ENCODE results near the gene BRSK2.
"Not testable (repeated sequence)": the region's sequence is repeated elsewhere in the genome, so short reads cannot be mapped to it uniquely, and the experiment has no call there.

BRSK2 gene

DNA sequence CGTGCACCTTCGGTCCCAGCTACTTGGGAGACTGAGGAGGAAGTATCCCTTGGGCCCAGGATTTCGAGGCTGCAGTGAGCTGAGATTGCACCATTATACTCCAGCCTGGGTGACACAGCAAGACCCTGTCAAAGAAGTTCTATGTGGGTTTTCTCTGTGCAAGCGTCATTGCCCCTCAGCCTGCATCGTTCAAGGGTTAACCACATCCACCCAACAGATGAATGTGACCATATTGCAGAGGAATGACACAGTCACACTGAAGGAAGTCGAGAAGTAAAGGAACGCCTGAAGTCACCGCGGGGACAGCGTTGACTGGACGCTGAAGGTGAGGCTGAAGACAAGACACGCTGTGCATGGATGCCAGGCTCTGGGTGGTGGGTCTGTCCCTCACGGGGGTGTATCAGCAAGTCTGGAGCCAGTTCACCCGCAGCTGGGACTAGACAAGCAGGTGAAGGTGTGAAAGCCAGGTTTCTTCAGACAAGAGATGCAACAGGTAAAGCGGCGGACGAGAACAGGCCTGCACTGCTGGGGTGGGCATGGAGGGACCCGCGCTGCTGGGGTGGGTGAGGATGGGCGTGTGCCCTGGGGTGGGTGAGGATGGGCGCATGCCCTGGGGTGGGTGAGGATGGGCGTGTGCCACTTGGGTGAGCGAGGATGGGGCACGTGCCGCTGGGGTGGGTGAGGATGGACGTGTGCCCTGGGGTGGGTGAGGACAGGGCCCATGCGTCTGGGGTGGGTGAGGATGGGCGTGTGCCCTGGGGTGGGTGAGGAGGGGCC, 43.8 kb upstream of the BRSK2 start:
- Histone ChIP-seq H3K27ac (ENCODE audit: low read depth, low read length, poor library complexity, severe bottlenecking) (no peak overlapping the region), H3K4me3 (ENCODE audit: low read depth, low read length, poor library complexity, severe bottlenecking) (no peak overlapping the region), H3F3A (ENCODE audit: insufficient read depth, low read length) (no peaks in the 10 kb centered on the region), H3K27me3 (ENCODE audit: insufficient read depth, low read length) (no peaks in the 10 kb centered on the region), H2AFZ (ENCODE audit: low read length) (no peak overlapping the region), H3K36me3 (ENCODE audit: insufficient read depth, low read length) (no peaks in the 10 kb centered on the region), H3K9ac (ENCODE audit: low read length) (no peak overlapping the region), H3K4me1 (ENCODE audit: insufficient read depth, low read length, severe bottlenecking) (no peaks in the 10 kb centered on the region), H4K20me1 (ENCODE audit: insufficient read depth, low read length) (no peaks in the 10 kb centered on the region), H3K9me2 (ENCODE audit: low read depth, low read length) (no peaks in the 10 kb centered on the region), H3K79me2 (ENCODE audit: insufficient read depth, low read length) (no peaks in the 10 kb centered on the region), H3K4me2 (ENCODE audit: low read length) (no peak overlapping the region), H3K9me3 (ENCODE audit: low read length) (no peaks in the 10 kb centered on the region)
- TF ChIP-seq CTCF (IDR thresholded peaks at IDR 0.05; ENCODE audit: low read length) = no peak
- TF ChIP-seq EZH2 (IDR thresholded peaks at IDR 0.05; ENCODE audit: borderline replicate concordance, low read length) = no peak

- Histone ChIP-seq H3F3A (ENCODE audit: insufficient read depth, low read length) (no peaks in the 10 kb centered on the region), H3K79me2 (ENCODE audit: insufficient read depth, low read length) (no peaks in the 10 kb centered on the region), H3K36me3 (ENCODE audit: insufficient read depth, low read length) (no peaks in the 10 kb centered on the region), H3K27me3 (ENCODE audit: insufficient read depth, low read length) (no peaks in the 10 kb centered on the region), H3K9me2 (ENCODE audit: low read depth, low read length) (no peaks in the 10 kb centered on the region), H3K9ac (ENCODE audit: low read length) (no peak overlapping the region), H3K9me3 (ENCODE audit: low read length) (no peaks in the 10 kb centered on the region), H3K27ac (ENCODE audit: low read depth, low read length, poor library complexity, severe bottlenecking) (no peak overlapping the region), H2AFZ (ENCODE audit: low read length) (no peak overlapping the region), H4K20me1 (ENCODE audit: insufficient read depth, low read length) (no peaks in the 10 kb centered on the region), H3K4me2 (ENCODE audit: low read length) (no peak overlapping the region), H3K4me1 (ENCODE audit: insufficient read depth, low read length, severe bottlenecking) (no peaks in the 10 kb centered on the region), H3K4me3 (ENCODE audit: low read depth, low read length, poor library complexity, severe bottlenecking) (no peak overlapping the region)
- TF ChIP-seq CTCF (IDR thresholded peaks at IDR 0.05; ENCODE audit: low read length) (no peak), EZH2 (IDR thresholded peaks at IDR 0.05; ENCODE audit: borderline replicate concordance, low read length) (no peak)
Observed at GRCh38 chr11:1346669-1347390, 42.9 kb upstream of the BRSK2 start.

GRCh38 chr11:1347411-1347999, 42.2 kb upstream of the BRSK2 start:
- not testable (repeated sequence) for H3K9ac ChIP-seq (ENCODE audit: low read length); H3K4me3 ChIP-seq (ENCODE audit: low read depth, low read length, poor library complexity, severe bottlenecking); H3K4me1 ChIP-seq (ENCODE audit: insufficient read depth, low read length, severe bottlenecking); H3K9me2 ChIP-seq (ENCODE audit: low read depth, low read length); H3K36me3 ChIP-seq (ENCODE audit: insufficient read depth, low read length); H3K27ac ChIP-seq (ENCODE audit: low read depth, low read length, poor library complexity, severe bottlenecking); H3F3A ChIP-seq (ENCODE audit: insufficient read depth, low read length); H4K20me1 ChIP-seq (ENCODE audit: insufficient read depth, low read length); H3K79me2 ChIP-seq (ENCODE audit: insufficient read depth, low read length); H2AFZ ChIP-seq (ENCODE audit: low read length); H3K4me2 ChIP-seq (ENCODE audit: low read length); H3K27me3 ChIP-seq (ENCODE audit: insufficient read depth, low read length); H3K9me3 ChIP-seq (ENCODE audit: low read length)
